A549 (cell line): ENCODE data around the gene CD7. TPM values are rescaled to one million over a fixed set of nuclear protein-coding genes. Genes with fewer than 3 reads are reported as not detected.

ENCODE experiments used
- ATAC-seq, 2 experiments: fragments of 200-7000 bp in 1 of 2; fragments of >200 bp in 1 of 2; cut with Nextera tagmentation in 1 of 2; cut with Tn5 transposase in 1 of 2; 3 replicates each; pipeline versions ENCODE4 v1.8.0 to v1.9.1; 2018 to 2020; ENCODE audit warnings: mild to moderate bottlenecking in 1 of 2, moderate library complexity in 1 of 2
- CTCF ChIA-PET: fragments of 300-600 bp; sonication (Branson Sonifier 250); formaldehyde crosslinking; extraction: SDS; loops from one replicate; lab custom pipeline; 2021; ENCODE audit warnings: antibody characterized with exemption, inconsistent platforms; lab: Yijun Ruan, JAX
- POLR2A ChIA-PET: fragments of 350-600 bp; formaldehyde crosslinking; extraction: SDS; loops from one replicate; lab custom pipeline; 2021; ENCODE audit warnings: antibody characterized with exemption, inconsistent platforms; lab: Yijun Ruan, JAX
- DNase-seq, 2 experiments: peaks; one replicate each; pipeline versions ENCODE4 v3.0.0 to v3.0.0-alpha.2; 2011 to 2016; ENCODE audit warnings: low read depth in 1 of 2, low spot score in 1 of 2
- FAIRE-seq: peaks from 2 replicates; lab custom pipeline; 2011; peaks lifted over from hg19 to GRCh38; lab: Jason Lieb, UNC
- H3K27ac ChIP-seq, 2 experiments: fragments of >200 bp; sonication (Bioruptor Twin); formaldehyde crosslinking; 3 replicates each; pipeline ENCODE4 v1.5.1; 2016 to 2017
- H3K4me1 ChIP-seq: fragments of >200 bp; sonication (Bioruptor Twin); formaldehyde crosslinking; 3 replicates; pipeline ENCODE4 v1.6.1; 2016
- H3K4me2 ChIP-seq: fragments of >200 bp; sonication (Bioruptor Twin); formaldehyde crosslinking; 3 replicates; pipeline ENCODE4 v1.6.1; 2016
- H3K4me3 ChIP-seq: fragments of >200 bp; sonication (Bioruptor Twin); formaldehyde crosslinking; 3 replicates; pipeline ENCODE4 v1.5.1; 2016
- H3K9me3 ChIP-seq: fragments of >200 bp; sonication (Bioruptor Twin); formaldehyde crosslinking; 3 replicates; pipeline ENCODE4 v1.6.1; 2016
- ATOH8 ChIP-seq: fragments of 250-450 bp; sonication (Bioruptor Pico); IDR thresholded peaks from 2 replicates; pipeline ENCODE4 v1.5.0; 2020; ENCODE audit warnings: low read depth, mild to moderate bottlenecking, moderate library complexity
- CHD2 ChIP-seq: fragments of 150-350 bp; IDR thresholded peaks from 2 replicates; pipeline ENCODE4 v1.6.1; 2014; ENCODE audit warnings: low read length; ENCODE audit not compliant: partially characterized antibody
- CHD4 ChIP-seq: fragments of 200-600 bp; sonication (generic); IDR thresholded peaks from 2 replicates; pipeline ENCODE4 v1.6.1; 2016; ENCODE audit warnings: antibody characterized with exemption, mild to moderate bottlenecking, borderline replicate concordance
- EHF ChIP-seq: fragments of 250-450 bp; sonication (Bioruptor Pico); IDR thresholded peaks from 2 replicates; pipeline ENCODE4 v1.5.0; 2020; ENCODE audit warnings: mild to moderate bottlenecking
- ESRRA ChIP-seq: fragments of 150-350 bp; IDR thresholded peaks from 2 replicates; pipeline ENCODE4 v1.6.1; 2014; ENCODE audit warnings: mild to moderate bottlenecking, low read length, borderline replicate concordance
- GATA3 ChIP-seq: IDR thresholded peaks from 2 replicates; pipeline ENCODE4 v1.6.1; 2012; ENCODE audit warnings: borderline replicate concordance
- HES2 ChIP-seq: fragments of >200 bp; sonication (Bioruptor Twin); formaldehyde crosslinking; IDR thresholded peaks from 2 replicates; pipeline ENCODE4 v1.6.1; 2016
- HOXA7 ChIP-seq: fragments of 250-450 bp; sonication (Bioruptor Pico); IDR thresholded peaks from 2 replicates; pipeline ENCODE4 v1.5.0; 2020; ENCODE audit warnings: mild to moderate bottlenecking, moderate library complexity
- HOXB13 ChIP-seq: fragments of 250-450 bp; sonication (Bioruptor Pico); IDR thresholded peaks from 2 replicates; pipeline ENCODE4 v1.5.0; 2020; ENCODE audit warnings: low read depth, mild to moderate bottlenecking, moderate library complexity
- KDM5A ChIP-seq: fragments of 200-600 bp; sonication (generic); IDR thresholded peaks from 2 replicates; pipeline ENCODE4 v1.6.1; 2016; ENCODE audit warnings: antibody characterized with exemption, mild to moderate bottlenecking
- MAFK ChIP-seq: fragments of 450-650 bp; IDR thresholded peaks from 2 replicates; pipeline ENCODE4 v1.6.1; 2014; ENCODE audit not compliant: partially characterized antibody
- MYC ChIP-seq: IDR thresholded peaks from 2 replicates; pipeline ENCODE4 v1.6.1; 2012; ENCODE audit warnings: mild to moderate bottlenecking, inconsistent platforms, low read length, improper control_type of control experiment, borderline replicate concordance
- PBX3 ChIP-seq: IDR thresholded peaks from 2 replicates; pipeline ENCODE4 v1.6.1; 2012
- RFX5 ChIP-seq: fragments of 450-650 bp; IDR thresholded peaks from 2 replicates; pipeline ENCODE4 v1.7.1; 2014; ENCODE audit warnings: antibody characterized with exemption, mild to moderate bottlenecking, moderate library complexity
- SMC3 ChIP-seq: fragments of >200 bp; sonication (Bioruptor Twin); formaldehyde crosslinking; IDR thresholded peaks from 3 replicates; pipeline ENCODE4 v1.6.1; 2018; ENCODE audit warnings: inconsistent platforms
- SREBF2 ChIP-seq: fragments of 450-650 bp; IDR thresholded peaks from 2 replicates; pipeline ENCODE4 v1.6.1; 2014; ENCODE audit warnings: mild to moderate bottlenecking, moderate library complexity
- ZFP36 ChIP-seq: fragments of 450-650 bp; IDR thresholded peaks from 2 replicates; pipeline ENCODE4 v1.6.1; 2014; ENCODE audit warnings: borderline replicate concordance; ENCODE audit not compliant: partially characterized antibody
- ZNF302 ChIP-seq: fragments of 250-450 bp; sonication (Bioruptor Pico); IDR thresholded peaks from 2 replicates; pipeline ENCODE4 v1.9.0; 2021; ENCODE audit warnings: inconsistent platforms, mild to moderate bottlenecking, moderate library complexity
- WGBS: methylation state at CpG from one replicate; pipeline ENCODE4 v1.1.6; 2017; ENCODE audit errors: missing lambda C conversion rate; 5-methylcytosine and 5-hydroxymethylcytosine counted together
- polyA plus RNA-seq, 4 experiments: library from polyadenylated mRNA; depleted of rRNA in 3 of 4; stranded (reverse); fragments of >200 nt; fragmentation: RNase III in 1 of 4; extraction: RNeasy Plus Mini Kit Qiagen cat#74134 plus additional on column Dnase treatment in 1 of 4; gene quantifications; 2 replicates in 3 of 4; 3 replicates in 1 of 4; pipeline ENCODE4 v1.2.3, GENCODE V29; 2011 to 2017
- TF ChIP-seq, protein P1 (sequence below): fragments of 200-600 bp; sonication (generic); IDR thresholded peaks from 2 replicates; pipeline ENCODE4 v1.6.1; 2016; ENCODE audit warnings: antibody characterized with exemption, mild to moderate bottlenecking, moderate library complexity
- TF ChIP-seq, protein P2 (sequence below): fragments of 150-350 bp; IDR thresholded peaks from 2 replicates; pipeline ENCODE4 v1.6.1; 2014; ENCODE audit warnings: low read depth, mild to moderate bottlenecking, low read length
- TF ChIP-seq, protein P3 (sequence below): fragments of 250-450 bp; sonication (Bioruptor Pico); IDR thresholded peaks from 2 replicates; pipeline ENCODE4 v1.5.0; 2021; ENCODE audit warnings: mild to moderate bottlenecking, moderate library complexity, borderline replicate concordance

Gene CD7
- polyA plus RNA-seq, 2 of the 4 experiments (the other 2 are of a cell fraction) = not detected

GRCh38 chr17:82278786-82279391 lies 38.5 kb downstream of the CD7 start (continued):
- TF ChIP-seq, protein P1, sequence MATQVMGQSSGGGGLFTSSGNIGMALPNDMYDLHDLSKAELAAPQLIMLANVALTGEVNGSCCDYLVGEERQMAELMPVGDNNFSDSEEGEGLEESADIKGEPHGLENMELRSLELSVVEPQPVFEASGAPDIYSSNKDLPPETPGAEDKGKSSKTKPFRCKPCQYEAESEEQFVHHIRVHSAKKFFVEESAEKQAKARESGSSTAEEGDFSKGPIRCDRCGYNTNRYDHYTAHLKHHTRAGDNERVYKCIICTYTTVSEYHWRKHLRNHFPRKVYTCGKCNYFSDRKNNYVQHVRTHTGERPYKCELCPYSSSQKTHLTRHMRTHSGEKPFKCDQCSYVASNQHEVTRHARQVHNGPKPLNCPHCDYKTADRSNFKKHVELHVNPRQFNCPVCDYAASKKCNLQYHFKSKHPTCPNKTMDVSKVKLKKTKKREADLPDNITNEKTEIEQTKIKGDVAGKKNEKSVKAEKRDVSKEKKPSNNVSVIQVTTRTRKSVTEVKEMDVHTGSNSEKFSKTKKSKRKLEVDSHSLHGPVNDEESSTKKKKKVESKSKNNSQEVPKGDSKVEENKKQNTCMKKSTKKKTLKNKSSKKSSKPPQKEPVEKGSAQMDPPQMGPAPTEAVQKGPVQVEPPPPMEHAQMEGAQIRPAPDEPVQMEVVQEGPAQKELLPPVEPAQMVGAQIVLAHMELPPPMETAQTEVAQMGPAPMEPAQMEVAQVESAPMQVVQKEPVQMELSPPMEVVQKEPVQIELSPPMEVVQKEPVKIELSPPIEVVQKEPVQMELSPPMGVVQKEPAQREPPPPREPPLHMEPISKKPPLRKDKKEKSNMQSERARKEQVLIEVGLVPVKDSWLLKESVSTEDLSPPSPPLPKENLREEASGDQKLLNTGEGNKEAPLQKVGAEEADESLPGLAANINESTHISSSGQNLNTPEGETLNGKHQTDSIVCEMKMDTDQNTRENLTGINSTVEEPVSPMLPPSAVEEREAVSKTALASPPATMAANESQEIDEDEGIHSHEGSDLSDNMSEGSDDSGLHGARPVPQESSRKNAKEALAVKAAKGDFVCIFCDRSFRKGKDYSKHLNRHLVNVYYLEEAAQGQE = no peak
- no peak for TF ChIP-seq EHF (CRISPR knock-in tag)
- TF ChIP-seq ATOH8 (CRISPR knock-in tag) = no peak

DNA sequence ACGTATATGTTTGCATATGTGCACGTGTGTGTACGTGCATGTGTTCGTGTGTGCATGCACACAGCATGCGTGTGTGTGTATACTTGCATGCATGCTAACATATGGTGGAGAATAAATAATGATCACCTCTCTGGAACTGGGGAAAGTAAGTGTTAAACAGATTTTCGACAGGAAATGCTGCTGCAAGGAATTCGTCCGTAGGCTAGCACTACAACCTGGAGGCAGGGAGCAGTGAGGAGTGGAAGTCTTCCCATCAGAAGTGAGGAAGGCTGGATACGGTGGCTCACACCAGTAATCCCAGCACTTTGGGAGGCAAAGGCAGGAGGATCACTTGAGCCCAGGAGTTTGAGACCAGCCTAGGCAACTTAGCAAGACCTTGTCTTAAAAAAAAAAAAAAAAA lies 39.1 kb downstream of the CD7 start:
- ChIA-PET POLR2A (no interaction called here), CTCF (interaction anchor here (1.2 kb wide), 1 partner anchor 43 kb away, joined by 3 read pairs; no protein-coding TSS in a partner anchor)
- TF ChIP-seq KDM5A (no peak), RFX5 (no peak), ZNF302 (CRISPR knock-in tag) (no peak), HES2 (no peak), GATA3 (no peak), HOXA7 (CRISPR knock-in tag) (no peak), CHD2 (no peak), ESRRA (no peak), PBX3 (no peak), SREBF2 (no peak), HOXB13 (CRISPR knock-in tag) (no peak)
- 95% methylated on average over 9 of the region's 9 CpGs for WGBS
- no peaks in the 10 kb centered on the region for H3K9me3 ChIP-seq
- DNase-seq = no peak
- no peak for ATAC-seq
- H3K4me2 ChIP-seq = no peak overlapping the region
- no peak overlapping the region for H3K4me3 ChIP-seq
- no peak overlapping the region for H3K27ac ChIP-seq
- no peak for FAIRE-seq
- peaks cover 36% of the 10 kb centered on the region for H3K4me1 ChIP-seq

- FAIRE-seq (no peak), DNase-seq (no peak)
- CTCF ChIA-PET = interaction anchor here (1.2 kb wide), 1 partner anchor 43 kb away, joined by 3 read pairs; no protein-coding TSS in a partner anchor
- TF ChIP-seq, protein P2, sequence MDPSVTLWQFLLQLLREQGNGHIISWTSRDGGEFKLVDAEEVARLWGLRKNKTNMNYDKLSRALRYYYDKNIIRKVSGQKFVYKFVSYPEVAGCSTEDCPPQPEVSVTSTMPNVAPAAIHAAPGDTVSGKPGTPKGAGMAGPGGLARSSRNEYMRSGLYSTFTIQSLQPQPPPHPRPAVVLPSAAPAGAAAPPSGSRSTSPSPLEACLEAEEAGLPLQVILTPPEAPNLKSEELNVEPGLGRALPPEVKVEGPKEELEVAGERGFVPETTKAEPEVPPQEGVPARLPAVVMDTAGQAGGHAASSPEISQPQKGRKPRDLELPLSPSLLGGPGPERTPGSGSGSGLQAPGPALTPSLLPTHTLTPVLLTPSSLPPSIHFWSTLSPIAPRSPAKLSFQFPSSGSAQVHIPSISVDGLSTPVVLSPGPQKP = no peak
- TF ChIP-seq GATA3 = no peak
- TF ChIP-seq, protein P3, sequence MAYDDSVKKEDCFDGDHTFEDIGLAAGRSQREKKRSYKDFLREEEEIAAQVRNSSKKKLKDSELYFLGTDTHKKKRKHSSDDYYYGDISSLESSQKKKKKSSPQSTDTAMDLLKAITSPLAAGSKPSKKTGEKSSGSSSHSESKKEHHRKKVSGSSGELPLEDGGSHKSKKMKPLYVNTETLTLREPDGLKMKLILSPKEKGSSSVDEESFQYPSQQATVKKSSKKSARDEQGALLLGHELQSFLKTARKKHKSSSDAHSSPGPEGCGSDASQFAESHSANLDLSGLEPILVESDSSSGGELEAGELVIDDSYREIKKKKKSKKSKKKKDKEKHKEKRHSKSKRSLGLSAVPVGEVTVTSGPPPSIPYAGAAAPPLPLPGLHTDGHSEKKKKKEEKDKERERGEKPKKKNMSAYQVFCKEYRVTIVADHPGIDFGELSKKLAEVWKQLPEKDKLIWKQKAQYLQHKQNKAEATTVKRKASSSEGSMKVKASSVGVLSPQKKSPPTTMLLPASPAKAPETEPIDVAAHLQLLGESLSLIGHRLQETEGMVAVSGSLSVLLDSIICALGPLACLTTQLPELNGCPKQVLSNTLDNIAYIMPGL (CRISPR knock-in tag) = no peak
- TF ChIP-seq CHD2 = no peak
- no peak for TF ChIP-seq MAFK
- TF ChIP-seq ZFP36 = no peak
- TF ChIP-seq CHD4 = no peak
- TF ChIP-seq MYC = no peak
- TF ChIP-seq SMC3 = no peak
- TF ChIP-seq, protein P1 = no peak
These were observed 39.6 kb downstream of the CD7 start for GRCh38 chr17:82277851-82278250.

More at GRCh38 chr17:82277851-82278250, 39.6 kb downstream of the CD7 start:
- WGBS = 83% methylated on average over 12 of the region's 12 CpGs
- Histone ChIP-seq H3K27ac (no peak overlapping the region; a peak in 1 of 6 replicates), H3K4me2 (no peak overlapping the region), H3K4me3 (no peak overlapping the region), H3K4me1 (peaks cover 31% of the 10 kb centered on the region), H3K9me3 (no peaks in the 10 kb centered on the region)
- POLR2A ChIA-PET = no interaction called here
- no peak for ATAC-seq
